HG02642 (cell line): Measurements from ENCODE around the gene ATP4A.
"Not testable (repeated sequence)": the region's sequence is repeated elsewhere in the genome, so short reads cannot be mapped to it uniquely, and the experiment has no call there.

Experiments
- ATAC-seq: cut with Tn5 transposase; IDR thresholded peaks from one replicate; pipeline ENCODE4 v1.9.1; 2021; ENCODE audit warnings: mild to moderate bottlenecking; ENCODE audit not compliant: unreplicated experiment, poor library complexity

The ATP4A gene

DNA sequence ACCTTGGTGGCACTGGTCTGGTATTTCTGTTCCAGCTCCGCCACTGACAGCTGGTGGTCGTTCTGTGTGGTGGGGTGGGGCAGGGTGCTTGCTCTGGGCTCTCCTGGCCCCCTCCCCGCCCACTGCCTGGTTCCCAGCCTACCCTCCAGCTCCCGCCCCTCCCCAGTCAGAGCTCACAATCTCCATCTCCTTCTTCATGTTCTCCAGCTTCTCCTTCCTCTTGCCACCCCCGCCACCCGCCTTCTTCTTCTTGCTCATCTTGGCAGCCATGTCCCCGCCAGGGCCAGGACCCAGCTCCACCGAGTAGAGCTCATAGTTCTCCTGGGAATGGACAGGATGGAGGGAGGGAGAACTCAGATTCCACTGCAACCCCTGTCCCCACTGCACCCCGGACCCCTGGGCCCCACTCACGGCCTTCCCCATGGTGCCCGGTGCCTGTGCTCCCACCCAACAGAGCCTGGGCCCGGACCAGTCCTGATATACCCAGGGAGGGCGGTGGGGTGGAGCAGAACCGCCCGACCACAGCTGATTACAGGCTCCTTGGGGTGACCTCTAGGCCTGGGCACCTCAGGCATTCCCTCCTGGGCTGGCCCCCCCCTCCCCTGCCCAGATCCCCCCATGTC is at the start of gene ATP4A:
TSS of gene ATP4A (minus strand) at position 452 of the 623 bp plus-strand sequence. CDS start at position 423, 29 bp downstream.
- no peak for ATAC-seq

- peak; percentile 79 for ATAC-seq
Observed at GRCh38 chr19:35612559-35613321, 49.3 kb upstream of the ATP4A start, which contains the start of gene HAUS5. HAUS5 (plus strand) TSS chr19:35612735; CDS start chr19:35612795, 60 bp downstream.

GRCh38 chr19:35612224-35612558 is 48.7 kb upstream of the ATP4A start:
- ATAC-seq, result no peak

DNA sequence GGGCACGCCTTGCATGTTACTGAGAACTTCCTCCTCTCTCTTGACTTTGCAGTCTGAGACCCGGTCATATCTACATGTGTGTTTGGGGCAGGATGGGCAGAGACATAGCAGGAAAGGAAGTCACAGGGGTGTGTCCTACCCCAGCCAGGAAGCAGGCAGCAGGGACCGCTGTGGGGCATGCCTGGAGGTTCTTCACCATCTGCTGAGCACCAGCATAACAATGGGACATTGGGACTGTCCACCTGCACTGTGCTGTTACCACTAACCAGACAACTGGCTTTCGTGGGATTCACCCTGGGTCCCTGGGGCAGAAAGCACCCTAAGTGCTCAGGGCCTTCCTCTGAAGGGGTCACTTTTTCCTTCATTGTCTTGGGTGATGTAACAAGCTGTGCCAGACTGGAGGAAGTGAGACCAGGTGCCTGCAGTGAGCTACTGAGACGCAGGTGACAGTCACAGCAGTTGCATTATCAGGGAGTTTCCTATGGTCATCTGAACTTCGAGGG is 46.4 kb upstream of the ATP4A start:
- ATAC-seq, result peak; percentile 29

DNA sequence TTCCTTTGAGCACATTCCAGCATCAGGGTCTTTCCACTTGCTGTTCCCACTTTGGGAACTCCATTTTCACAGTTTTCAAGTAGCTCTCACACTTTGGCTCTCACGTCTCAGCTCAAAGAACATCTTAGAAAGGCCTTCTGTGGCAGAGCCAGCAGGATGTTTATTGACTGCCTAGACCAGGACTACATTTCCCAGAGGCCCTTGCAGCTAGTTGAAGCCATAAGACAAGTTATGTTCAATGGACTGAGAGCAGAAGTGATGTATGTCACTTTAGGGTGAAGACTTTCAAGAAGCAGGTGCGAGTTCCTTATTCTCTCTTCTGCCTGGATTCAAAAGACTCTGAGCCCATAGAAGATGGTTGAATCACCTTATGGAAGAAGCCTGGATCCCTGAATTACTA is 44.8 kb upstream of the ATP4A start:
- no peak for ATAC-seq

GRCh38 chr19:35607661-35608060 is 44.2 kb upstream of the ATP4A start:
- ATAC-seq, result no peak

- ATAC-seq, result not testable (repeated sequence)
Observed at GRCh38 chr19:35607170-35607569, 43.7 kb upstream of the ATP4A start.

DNA sequence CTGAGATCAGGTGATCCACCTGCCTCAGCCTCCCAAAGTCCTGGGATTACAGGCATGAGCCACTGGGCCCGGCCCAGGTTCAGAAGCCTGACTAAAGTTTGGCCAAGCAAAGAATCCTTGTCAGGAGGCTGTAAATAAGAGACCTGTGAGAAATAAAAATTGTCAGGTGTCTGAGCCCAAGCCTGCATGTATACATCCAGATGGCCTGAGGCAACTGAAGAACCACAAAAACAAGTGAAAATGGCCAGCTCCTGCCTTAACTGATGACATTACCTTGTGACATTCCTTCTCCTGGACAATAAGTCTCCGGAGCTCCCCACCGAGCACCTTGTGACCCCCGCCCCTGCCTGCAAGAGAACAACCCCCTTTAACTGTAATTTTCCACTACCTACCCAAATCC is 41.0 kb upstream of the ATP4A start:
- not testable (repeated sequence) for ATAC-seq

DNA sequence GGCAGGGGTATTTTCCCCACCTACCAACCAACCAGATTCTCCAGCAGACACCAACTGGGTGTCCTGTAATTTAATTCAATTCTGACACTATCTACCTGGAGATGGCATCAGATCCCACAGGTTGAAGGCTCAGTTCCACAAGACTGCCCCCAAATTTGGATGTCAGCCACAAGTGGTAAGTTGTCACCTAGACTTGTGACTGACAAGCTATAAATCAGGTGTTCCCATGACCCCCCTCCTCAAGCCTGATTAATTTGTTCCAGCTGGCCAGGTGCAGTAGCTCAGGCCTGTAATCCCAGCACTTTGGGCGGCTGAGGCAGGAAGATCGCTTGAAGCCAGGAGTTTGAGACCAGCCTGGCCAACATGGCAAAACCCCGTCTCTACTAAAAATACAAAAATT is 38.5 kb upstream of the ATP4A start:
- ATAC-seq, result no peak

- ATAC-seq, result no peak
Observed at GRCh38 chr19:35596366-35596999, 33.0 kb upstream of the ATP4A start.

DNA sequence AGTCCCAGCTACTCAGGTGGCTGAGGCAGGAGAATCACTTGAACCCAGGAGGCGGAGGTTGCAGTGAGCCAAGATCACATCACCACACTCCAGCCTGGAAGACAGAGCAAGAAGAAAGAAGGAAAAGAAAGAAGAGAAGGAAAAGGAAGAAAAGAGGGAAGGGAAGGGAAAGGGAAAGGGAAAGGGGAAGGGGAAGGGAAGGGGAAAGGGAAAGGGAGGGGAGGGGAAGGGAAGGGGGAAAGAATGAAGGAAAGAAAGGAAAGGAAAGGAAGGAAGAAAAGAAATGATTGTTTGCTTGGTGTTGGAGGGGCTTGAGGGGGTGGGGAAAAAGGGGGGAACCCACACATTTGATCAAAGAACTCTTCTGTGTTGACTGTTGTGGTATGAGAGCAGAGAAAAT is 32.5 kb upstream of the ATP4A start:
- no peak for ATAC-seq

DNA sequence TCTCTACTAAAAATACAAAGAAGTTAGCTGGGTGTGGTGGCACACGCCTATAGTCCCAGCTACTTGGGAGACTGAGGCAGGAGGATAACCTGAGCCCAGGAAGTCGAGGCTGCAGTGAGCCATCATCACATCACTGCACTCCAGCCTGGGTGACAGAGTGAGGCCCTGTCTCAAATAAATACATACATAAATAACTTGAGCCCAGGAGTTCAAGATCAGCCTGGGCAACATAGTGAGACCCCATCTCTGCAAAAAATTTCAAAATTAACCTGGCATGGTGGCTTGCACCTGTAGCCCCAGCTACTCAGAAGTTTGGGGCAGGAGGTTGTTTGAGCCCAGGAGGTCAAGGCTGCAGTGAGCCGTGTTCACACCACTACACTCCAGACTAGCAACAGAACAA is 31.6 kb upstream of the ATP4A start:
- not testable (repeated sequence) for ATAC-seq

DNA sequence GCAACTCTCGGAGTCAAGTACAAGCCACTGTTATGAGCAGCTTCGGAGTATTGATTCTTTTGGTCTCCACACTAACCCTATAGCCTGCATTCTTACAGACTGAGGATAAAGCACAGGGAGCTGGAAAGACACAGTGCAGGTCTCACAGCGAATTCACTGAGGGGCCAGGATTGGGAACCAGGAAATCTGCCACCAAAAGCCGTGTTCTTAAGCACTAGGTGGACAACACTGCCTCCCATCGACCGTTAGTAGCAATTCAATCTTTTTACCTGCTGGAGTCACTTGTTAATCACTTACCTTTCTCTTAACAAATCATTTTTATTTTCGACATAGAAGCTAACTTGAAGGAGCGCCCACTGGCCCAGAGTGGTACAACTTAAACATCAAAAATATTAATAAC is 28.8 kb upstream of the ATP4A start:
- ATAC-seq, result no peak

GRCh38 chr19:35590875-35591274 is 27.4 kb upstream of the ATP4A start:
- ATAC-seq, result no peak

GRCh38 chr19:35587321-35587720 is 23.9 kb upstream of the ATP4A start:
- ATAC-seq, result no peak

- no peak for ATAC-seq
Observed at GRCh38 chr19:35585848-35586247, 22.4 kb upstream of the ATP4A start, which contains the start of gene PMIS2. PMIS2 (plus strand) TSS chr19:35586173; CDS start chr19:35586260, 87 bp downstream.

DNA sequence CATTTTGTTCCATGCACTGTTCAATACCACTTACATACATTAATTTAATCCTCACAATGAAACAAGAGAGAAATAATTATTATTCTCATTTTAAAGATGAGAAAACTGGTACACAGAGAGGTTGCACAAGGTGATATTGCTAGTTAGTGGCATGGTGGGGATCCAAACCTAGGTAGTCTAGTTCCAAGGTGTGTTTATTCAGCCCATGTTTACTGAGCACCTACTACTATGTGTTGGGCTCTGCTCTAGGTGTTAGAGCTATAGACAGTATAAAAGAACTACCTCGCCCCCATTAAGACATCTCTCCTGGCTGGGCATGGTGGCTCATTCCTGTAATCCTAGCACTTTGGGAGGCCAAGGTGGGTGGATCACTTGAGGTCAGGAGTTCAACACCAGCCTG is 19.3 kb upstream of the ATP4A start:
- ATAC-seq, result no peak

GRCh38 chr19:35578707-35579106 is 15.2 kb upstream of the ATP4A start:
- no peak for ATAC-seq

DNA sequence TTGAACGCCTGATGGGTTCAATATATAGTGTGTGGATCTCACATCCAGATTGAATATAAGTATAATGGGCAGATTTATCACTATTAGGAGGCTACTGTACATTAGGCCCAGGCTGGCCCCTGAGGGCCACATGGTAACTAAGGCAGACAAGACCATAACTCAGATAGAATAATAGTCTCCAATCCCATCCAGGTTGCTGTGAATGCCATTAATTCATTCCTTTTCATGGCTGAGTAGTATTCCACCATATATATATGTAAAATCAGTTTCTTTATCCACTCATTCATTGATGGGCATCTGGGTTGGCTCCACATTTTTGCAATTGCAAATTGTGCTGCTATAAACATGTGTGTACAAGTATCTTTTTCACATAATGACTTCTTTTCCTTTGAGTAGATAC is 14.5 kb upstream of the ATP4A start:
- no peak for ATAC-seq

GRCh38 chr19:35571406-35571965 is 8.0 kb upstream of the ATP4A start:
- no peak for ATAC-seq

DNA sequence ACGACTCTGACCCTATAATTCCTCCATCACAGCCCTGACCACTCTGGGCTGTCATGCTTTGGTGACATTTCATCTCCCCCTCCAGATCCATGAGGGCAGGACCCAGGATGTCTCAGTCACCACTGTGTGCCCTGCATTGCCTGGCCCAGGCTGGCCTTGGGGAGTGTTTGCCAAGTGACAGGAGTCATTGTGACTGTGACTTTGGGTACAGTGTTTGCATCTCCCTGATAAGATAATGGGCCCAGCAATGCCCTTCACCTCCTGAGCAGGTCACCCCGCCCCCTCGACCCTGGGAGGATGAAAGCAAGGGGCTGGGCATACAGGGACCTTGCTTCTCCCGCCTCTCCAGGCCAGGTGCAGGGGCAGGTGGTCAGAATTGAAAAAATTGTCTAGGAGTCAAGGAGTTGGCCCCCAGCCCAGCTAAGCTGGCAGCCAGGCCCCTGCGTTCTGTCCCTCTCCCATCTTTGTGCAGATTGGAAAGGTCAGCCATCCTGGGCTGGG is 5.9 kb upstream of the ATP4A start:
- no peak for ATAC-seq
